Omental fat pad (tissue), 4 donors: ENCODE results near the gene DNM2. TPM values are rescaled to one million over a fixed set of nuclear protein-coding genes. Genes with fewer than 3 reads are reported as not detected.
"Not testable (repeated sequence)": the region's sequence is repeated elsewhere in the genome, so short reads cannot be mapped to it uniquely, and the experiment has no call there.

Source experiments
- ATAC-seq: fragments of 150-250 bp; one replicate; pipeline ENCODE4 v1.9.1; 2016; ENCODE audit warnings: mild to moderate bottlenecking, moderate library complexity; ENCODE audit not compliant: low FRiP score
- DNase-seq: peaks from one replicate; pipeline ENCODE4 v3.0.0-alpha.2; 2019; ENCODE audit warnings: low spot score
- total RNA-seq, 4 donors: library from RNA; depleted of rRNA; stranded (reverse); fragments of >200 nt; gene quantifications; one replicate each; pipeline ENCODE4 v1.1.0, GENCODE V29; 2016
- TF ChIP-seq, protein P1 (sequence below), 3 donors: fragments of 450-650 bp; IDR thresholded peaks; one replicate each; pipeline ENCODE4 v1.5.1; 2016 to 2017; ENCODE audit warnings: antibody characterized with exemption in 3 of 3, mild to moderate bottlenecking in 3 of 3, moderate library complexity in 2 of 3

Gene DNM2
- total RNA-seq, 4 donors from 2014 or later: 76.5 to 135 (median 99.9) TPM

DNA sequence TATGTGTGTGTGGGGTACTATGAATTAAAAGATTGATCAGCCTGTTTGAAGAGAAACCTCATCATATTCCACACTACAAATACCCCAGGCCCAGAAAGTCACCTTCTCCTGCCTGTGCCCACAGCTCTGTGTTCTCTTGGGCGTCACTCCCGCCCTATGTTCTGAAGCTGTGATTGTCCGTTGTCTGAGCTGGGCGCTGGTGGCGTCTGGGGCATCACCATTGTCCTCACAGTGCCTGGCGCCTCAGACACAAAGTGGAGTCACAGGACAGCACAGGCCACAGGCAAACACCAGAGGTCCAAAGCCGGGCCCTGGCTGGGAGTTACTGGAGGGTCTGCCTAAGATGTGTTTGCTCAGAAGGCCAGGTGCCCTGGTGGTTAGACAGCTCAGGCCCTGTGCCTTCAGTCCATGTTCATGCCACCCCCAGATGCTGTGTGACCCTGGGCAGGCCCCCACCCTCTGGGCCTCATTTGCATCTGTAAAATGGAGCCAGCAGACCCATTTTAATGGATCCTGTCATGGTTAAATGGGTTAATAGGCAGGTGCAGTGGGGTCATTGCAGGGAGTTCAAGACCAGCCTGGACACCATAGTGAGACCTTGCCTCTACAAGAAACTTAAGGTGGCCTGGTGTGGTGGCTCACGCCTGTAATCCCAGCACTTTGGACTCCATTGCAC lies 34.5 kb downstream of the DNM2 start:
- DNase-seq (no peak), ATAC-seq (no peak)
- TF ChIP-seq, protein P1, sequence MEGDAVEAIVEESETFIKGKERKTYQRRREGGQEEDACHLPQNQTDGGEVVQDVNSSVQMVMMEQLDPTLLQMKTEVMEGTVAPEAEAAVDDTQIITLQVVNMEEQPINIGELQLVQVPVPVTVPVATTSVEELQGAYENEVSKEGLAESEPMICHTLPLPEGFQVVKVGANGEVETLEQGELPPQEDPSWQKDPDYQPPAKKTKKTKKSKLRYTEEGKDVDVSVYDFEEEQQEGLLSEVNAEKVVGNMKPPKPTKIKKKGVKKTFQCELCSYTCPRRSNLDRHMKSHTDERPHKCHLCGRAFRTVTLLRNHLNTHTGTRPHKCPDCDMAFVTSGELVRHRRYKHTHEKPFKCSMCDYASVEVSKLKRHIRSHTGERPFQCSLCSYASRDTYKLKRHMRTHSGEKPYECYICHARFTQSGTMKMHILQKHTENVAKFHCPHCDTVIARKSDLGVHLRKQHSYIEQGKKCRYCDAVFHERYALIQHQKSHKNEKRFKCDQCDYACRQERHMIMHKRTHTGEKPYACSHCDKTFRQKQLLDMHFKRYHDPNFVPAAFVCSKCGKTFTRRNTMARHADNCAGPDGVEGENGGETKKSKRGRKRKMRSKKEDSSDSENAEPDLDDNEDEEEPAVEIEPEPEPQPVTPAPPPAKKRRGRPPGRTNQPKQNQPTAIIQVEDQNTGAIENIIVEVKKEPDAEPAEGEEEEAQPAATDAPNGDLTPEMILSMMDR (IDR thresholded peaks at IDR 0.05): no peak

DNA sequence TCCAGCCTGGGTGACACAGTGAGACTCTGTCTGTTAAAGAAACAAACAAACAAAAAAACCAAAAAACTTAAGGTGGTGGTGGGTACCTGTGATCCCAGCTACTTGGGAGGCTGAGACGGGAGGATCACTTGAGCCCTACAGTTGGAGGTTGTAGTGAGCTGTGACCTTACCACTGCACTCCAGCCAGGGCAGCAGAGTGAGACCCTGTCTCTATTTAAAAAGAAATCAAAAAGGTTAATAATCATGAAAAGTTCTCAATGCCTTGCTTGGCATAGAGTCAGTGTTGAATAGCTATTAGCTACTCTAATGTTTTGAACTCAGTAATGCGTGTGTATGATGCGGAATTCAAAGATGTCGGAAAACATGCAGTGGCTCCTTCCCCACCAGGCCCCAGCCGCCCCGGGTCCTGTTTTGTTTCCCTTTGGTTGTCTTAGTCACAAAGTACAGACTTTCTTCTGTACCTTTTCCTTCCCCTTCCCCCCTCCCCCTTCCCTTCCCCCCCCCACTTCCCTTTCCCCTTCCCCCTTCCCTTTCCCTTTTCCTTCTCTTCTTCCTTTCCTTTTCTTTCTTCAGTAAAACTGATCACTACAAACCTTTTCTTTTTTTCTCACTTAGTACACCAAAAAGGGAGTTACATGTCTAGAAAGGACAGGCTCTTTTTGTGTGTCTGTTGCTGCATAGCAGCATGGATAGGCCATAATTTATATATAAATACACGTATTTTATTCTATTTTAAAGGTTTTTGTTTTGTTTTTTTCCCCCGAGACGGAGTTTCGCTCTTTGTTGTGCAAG lies 35.2 kb downstream of the DNM2 start:
- TF ChIP-seq, protein P1 (IDR thresholded peaks at IDR 0.05): no peak
- ATAC-seq: no peak

DNA sequence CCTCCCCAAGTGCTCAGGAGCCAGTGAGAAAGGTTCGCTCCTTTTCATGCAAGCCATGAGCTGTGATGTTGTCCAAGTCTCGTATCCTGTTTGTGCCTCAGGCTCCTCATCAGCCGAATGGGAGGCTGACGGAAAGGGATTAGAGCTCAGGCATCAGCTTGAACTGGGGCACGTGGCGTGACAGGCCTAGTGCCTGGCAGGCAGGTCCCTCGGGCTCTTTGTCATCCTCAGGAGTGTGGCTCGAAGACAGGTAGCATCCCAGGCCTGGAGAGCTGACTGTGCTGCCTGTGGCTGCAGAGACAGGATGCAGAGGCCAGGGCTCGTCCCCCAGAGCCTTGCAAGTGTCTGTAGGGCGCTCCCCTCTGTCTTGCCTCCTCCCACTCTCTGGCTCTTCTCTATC lies 38.5 kb downstream of the DNM2 start:
- no peak for ATAC-seq
- no peak for DNase-seq
- TF ChIP-seq, protein P1 (IDR thresholded peaks at IDR 0.05): no peak

More for the DNA sequence above, 35.2 kb downstream of the DNM2 start:
- DNase-seq: no peak

DNA sequence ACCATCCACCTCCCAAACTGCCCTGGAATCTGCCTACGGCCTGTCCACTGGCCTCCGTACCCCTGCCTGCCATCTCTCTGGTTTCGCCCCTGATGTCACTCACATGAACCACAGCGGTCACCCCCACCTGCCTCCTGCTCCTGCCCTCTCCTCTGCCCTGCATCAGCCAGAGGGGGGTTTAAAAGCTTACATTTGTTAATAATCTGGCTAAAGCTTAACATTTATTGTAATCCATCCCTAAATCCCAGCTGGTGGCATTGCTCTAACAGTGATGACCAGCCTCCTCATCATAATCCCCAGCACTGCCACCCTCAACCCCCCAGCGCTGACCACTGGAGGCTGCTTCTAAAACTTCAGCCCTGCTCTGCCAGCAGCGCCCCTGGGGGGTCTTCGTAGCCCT lies 38.9 kb downstream of the DNM2 start:
- ATAC-seq: no peak
- TF ChIP-seq, protein P1 (IDR thresholded peaks at IDR 0.05): no peak
- no peak for DNase-seq

DNA sequence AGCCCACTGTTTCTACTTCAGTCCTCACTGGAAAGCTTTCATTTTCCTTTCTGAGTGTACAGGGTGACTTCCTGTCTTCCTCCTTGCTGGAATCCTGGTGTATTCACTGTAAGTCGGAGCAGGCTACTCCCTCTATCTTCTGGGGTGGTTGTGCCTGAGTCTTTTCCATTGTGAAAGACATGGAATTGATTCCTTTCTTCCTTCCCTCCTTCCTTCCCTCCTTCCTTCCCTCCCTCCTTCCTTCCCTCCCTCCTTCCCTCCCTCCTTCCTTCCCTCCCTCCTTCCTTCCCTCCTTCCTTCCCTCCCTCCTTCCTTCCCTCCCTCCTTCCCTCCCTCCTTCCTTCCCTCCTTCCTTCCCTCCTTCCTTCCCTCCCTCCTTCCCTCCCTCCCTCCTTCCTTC lies 40.2 kb downstream of the DNM2 start:
- not testable (repeated sequence) for ATAC-seq, DNase-seq

DNA sequence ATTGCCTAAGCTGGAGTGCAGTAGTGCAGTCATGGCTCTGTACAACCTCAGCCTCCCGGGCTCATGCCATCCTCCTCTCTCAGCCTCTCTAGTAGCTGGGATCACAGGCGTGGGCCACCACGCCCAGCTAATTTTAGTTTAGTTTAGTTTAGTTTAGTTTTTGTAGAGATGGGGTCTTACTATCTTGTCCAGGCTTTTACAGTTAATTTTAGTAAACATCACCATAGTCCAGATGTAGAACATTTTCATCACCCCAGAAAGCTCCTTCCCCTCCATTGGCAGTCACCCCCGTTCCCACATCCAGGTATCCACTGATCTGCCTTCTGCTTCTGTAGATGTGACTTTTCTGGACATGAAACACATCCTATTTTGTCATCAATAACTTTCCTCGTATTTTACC lies 41.1 kb downstream of the DNM2 start:
- DNase-seq (no peak), ATAC-seq (no peak)
- TF ChIP-seq, protein P1 (IDR thresholded peaks at IDR 0.05): no peak

DNA sequence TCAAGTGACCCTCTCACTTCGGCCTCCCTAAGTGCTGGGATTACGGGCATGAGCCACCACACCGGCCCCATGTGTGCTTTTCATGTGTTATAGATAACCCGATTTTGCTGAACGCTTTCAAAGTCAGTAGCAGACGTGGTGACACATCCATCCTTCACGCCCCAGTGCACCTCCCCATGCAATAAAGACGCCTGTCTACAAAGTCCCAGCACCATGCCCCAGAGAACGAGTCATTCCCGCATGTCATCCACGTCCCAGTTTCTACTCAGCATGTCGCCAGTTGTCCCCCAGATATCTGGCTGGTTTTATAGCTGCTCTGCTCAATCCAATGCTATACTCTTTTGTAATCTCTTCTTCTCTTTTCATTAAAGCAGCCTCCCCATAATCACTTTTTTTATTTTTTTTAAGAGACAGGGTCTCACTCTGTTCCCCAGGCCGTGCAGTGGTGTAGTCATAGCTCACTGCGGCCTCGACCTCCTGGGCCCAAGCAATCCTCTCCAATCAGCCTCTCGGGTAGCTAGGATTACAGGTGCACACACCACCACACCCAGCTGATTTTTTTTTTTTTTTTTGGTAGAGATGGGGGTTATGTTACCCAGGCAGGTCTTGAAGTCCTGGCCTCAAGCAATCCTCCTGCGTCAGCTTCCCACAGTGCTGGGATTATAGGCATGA lies 42.5 kb downstream of the DNM2 start:
- ATAC-seq (no peak), DNase-seq (no peak)
- TF ChIP-seq, protein P1 (IDR thresholded peaks at IDR 0.05): no peak
